HT-29 (cell line): ENCODE data around the gene FBXO31. TPM values are rescaled to one million over a fixed set of nuclear protein-coding genes. Genes with fewer than 3 reads are reported as not detected.
"Not testable (repeated sequence)": the region's sequence is repeated elsewhere in the genome, so short reads cannot be mapped to it uniquely, and the experiment has no call there.

ENCODE experiments used
- DNase-seq: peaks from one replicate; pipeline ENCODE4 v3.0.0-alpha.2; 2015; ENCODE audit warnings: low spot score
- total RNA-seq: library from RNA; depleted of rRNA; stranded (reverse); fragments of >200 nt; shearing (Covaris generic); gene quantifications from 2 replicates; pipeline ENCODE4 v1.2.3, GENCODE V29; 2014

FBXO31 gene
- total RNA-seq, 1 experiment from 2014 or later: 26.6 TPM

DNA sequence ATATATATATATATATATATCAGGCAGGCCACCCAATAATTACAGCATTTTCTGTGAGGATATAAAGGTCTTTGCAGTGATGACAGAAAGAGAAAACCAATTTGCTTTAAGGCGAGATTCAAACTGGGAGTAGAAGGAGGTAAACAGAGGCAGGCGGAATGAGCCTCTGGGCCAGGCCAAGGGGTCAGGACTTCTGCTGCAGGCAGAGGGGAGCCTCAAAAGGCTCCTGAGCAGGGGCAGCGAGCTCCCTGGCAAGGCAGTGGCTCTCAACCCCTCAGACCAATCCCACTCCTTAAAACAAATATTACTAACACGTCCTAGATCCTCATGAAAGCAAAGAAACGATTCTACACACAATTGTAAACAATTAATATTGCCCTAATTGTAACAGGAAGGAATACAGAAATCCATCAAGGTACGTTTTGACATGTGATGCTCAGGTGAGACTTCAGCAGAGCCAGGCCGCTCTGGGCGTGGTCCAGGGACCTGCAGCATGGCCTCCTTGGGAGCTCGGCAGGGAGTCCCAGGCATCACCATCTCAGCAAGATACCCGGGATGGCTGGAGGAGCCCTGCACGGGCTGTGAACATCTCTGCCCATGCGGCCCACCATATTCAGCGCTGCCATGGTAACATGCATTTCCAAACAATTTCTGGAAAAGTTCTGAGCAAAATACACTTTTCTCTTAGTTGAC lies 18.4 kb downstream of the FBXO31 start:
- no peak for DNase-seq

- DNase-seq: no peak
Observed at GRCh38 chr16:87363771-87364455, 19.7 kb downstream of the FBXO31 start.

GRCh38 chr16:87362828-87363559 lies 20.6 kb downstream of the FBXO31 start:
- DNase-seq: not testable (repeated sequence)

GRCh38 chr16:87361916-87362619 lies 21.5 kb downstream of the FBXO31 start:
- DNase-seq: no peak

DNA sequence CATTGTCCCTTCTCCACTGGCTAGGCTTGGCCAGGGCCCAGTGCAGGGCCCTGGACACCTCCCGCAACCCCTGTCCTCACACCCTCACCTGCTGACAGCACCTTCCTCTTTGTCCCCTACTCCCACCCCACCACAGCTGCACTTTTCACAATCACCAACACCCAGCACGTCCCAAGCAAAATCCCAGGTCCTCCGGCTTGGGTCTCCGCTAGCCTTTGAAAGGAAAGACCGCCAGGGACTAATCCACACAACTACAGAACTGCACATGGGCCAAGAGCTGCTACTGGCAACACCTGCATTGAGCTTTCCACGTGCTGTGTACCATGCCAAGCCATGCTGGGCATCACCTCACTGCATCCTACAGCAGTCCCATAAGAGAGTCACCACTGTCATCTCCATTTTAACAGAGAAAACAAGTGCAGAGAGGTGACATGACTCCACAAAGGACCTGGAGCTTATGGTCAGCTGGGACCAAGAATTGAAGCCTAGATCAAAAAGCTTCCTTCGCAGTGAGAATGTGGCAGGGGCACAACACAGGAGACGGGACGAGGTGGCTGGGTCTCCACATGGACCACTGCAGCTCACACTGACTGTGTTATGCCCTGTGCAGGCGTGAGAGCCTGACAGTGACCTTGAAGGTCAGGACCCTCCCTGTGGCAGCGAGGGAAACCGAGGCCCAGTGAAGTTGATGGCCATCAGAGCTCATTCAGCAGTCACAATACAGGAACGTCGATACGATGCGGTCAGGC lies 22.5 kb downstream of the FBXO31 start:
- DNase-seq: no peak

DNA sequence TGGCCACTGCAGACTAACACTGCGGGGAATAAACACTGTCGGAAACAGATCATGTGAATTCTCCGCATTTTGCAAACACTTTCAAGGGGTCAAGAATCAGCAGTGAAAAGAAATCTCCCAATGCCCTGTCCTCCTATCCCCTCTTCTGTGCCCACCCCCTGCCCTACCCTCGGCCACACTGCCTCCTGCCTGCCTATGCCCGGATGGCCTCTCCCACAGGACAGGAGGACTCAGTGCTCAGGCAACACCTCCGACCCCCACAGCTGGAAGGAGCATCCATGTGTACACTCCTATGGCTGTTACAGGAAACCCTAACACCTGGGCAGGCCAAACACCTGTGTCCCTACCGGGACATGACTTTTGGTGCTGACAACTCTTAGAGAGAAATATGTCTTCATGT lies 24.5 kb downstream of the FBXO31 start:
- DNase-seq: no peak

GRCh38 chr16:87358696-87359095 lies 24.9 kb downstream of the FBXO31 start:
- DNase-seq: no peak

DNA sequence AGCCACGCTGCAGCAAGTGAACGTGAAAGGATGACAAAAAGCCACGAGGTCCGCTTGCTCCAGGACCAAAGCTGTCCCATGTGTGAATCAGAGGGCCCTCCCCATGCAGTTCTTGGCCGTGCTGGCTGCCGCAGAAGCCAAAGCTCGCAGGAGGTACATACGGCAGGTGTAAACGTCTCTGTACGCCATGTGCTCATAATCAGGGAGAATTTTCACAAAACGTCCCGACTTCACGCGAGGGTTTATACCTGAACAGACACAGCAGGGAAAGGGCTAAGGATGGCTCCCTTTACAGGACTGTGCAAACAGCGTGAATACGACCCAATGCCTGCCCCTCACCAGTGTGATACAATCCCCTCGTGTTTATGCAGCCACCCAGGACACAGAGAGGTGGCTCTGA lies 25.3 kb downstream of the FBXO31 start:
- DNase-seq: no peak

DNA sequence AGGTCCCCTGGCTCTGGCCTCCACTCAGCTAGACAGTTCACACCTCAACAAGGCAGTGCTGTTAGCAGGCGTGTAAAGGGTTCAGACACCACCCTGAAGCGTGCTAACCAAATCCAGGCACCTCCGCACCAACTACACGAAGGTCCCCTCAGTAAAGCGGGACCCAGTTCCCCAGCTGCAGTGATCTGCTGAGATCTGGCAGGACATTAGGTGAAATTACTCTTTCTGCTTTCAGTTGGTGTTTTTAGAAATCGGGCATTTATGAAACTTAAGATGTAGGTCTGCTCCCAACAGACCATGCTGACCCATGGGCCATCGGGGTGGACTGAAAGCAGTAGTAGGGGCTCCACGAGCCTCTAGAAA lies 27.1 kb downstream of the FBXO31 start:
- DNase-seq: no peak

DNA sequence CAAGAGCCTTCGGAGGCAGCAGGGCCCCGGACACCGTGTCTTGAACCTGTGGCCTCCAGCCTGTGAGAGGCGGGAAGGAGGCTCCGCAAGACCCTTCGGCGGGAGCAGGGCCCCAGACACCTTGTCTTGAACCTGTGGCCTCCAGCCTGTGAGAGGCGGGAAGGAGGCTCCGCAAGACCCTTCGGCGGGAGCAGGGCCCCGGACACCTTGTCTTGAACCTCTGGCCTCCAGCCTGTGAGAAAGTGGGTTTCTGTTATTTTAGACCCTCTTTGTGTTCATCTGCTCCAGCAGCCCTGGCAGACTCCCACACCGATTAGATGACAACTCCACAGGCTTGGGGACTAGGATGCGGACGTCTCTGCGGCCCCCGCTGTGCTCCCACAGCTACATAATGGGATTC lies 30.0 kb downstream of the FBXO31 start:
- no peak for DNase-seq

GRCh38 chr16:87352818-87353217 lies 30.8 kb downstream of the FBXO31 start:
- no peak for DNase-seq

DNA sequence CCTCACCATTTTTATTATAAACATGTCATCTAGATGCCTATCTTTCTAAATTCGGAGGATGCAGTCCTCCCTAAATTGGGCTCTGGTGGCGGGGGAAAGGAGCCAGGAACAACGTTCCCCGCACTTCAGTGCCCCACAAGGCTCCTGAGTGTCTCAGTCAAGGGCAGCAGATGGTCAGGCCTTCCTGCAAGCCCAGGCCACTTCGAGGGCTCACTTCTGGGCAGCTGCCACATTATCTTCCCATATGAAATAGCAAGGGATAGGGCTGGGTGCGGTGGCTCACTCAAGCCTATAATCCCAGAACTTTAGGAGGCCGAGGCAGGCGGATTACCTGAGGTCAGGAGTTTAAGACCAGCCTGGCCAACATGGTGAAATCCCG lies 32.3 kb downstream of the FBXO31 start:
- no peak for DNase-seq

GRCh38 chr16:87350681-87351319 lies 32.8 kb downstream of the FBXO31 start:
- DNase-seq: no peak

DNA sequence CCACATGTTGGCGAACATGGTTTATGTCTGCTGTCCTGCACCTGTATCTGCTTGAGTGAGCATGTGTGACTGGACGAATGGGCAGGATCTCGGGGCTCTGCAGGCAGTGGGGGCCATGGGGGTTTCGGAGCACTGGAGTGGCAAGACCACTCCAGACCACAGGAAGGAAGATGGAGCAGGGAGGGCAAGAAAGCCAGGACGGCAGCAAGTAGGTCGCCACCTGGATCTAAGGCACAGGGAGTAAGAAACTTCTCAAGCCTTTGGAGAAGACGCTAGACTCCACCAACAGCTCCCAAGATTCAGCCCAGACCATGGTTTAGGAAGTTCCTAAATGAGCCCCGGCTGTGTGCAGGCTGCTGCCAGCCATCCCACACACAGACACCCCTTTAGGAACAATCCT lies 33.5 kb downstream of the FBXO31 start:
- no peak for DNase-seq

GRCh38 chr16:87348616-87349157 lies 34.9 kb downstream of the FBXO31 start:
- no peak for DNase-seq

- no peak for DNase-seq
Observed at GRCh38 chr16:87347932-87348615, 35.5 kb downstream of the FBXO31 start.

DNA sequence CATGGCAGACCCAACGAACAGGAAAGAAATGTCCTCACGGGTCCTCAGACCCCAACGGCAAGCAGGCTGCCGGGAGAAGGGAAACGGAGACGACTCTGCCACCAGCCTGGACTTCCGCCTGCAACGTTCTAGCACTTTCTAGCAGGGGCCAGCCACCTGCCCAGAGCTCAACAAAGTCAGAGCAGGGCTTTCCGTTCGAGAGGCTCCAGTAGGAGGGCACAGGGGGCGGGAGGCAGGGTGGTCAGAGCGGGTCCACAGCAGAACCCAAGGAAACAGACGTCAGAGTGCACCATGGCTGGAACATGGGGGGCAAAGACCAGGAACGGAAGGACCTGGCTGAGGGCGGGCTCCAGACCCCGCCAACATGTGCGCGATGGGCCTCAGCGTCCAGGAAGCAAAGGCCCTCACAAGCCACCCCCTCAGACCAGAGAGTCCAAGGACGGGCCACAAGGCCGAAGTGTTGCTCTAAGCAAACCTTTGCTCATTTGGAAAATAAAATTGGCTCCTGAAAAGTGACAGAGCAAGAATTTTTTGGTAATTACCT lies 37.0 kb downstream of the FBXO31 start:
- DNase-seq: no peak

DNA sequence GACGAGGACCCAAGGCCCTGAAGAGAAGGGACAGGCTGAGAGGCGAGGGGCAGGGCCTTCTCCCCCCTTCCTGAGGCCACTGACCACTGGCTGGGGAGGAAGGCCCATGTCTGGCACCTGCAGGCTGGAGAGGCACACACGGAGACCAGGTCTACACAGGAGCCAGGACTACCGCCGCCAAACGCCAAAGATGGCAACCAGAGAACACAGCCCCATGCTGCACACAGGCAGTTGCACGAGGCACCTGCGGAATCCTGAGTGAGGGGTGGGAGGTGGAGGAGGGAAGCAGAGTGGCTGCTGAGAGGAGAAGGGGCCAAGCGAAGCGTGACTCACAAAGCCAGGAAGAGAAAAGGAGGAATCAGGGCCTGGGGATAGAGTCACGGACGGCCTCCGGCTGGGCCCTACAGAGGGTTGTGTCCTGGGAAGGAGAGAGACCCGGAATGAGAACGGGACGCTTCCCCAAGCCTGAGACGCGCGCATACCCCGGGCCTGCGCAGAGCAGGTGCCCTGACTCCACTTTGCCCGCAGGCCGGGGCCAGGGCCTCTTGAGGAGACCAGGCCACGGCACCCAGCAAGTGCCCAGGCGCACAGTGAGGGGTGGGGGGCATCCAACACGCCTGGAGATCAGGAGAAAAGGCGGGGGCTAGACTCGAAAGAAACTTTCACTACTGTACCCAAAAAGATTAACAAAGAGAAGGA lies 37.7 kb downstream of the FBXO31 start:
- no peak for DNase-seq
